Gastroesophageal sphincter (tissue), 4 donors: ENCODE results near the gene HPS4. TPM values are rescaled to one million over a fixed set of nuclear protein-coding genes. Genes with fewer than 3 reads are reported as not detected.
A peak's percentile ranks its signal among the peaks of the same experiment; 100 is the strongest.

Source experiments
- ATAC-seq: fragments of 150-250 bp; one replicate; pipeline ENCODE4 v1.9.1; 2016; ENCODE audit warnings: mild to moderate bottlenecking, moderate library complexity
- H3K27ac ChIP-seq, 4 donors: fragments of 200-600 bp; sonication (generic) in 3 of 4; 1 replicate in 3 of 4; 2 replicates in 1 of 4; pipeline ENCODE4 v1.5.1; 2016 to 2019
- H3K27me3 ChIP-seq: fragments of 200-600 bp; sonication (generic); one replicate; pipeline ENCODE4 v1.5.1; 2019
- H3K36me3 ChIP-seq, 2 donors: fragments of 200-600 bp; sonication (generic); one replicate each; pipeline ENCODE4 v1.5.1; 2019; ENCODE audit warnings: control low read depth in 1 of 2
- H3K4me1 ChIP-seq, 3 donors: fragments of 200-600 bp; sonication (generic); 1 replicate in 2 of 3; 2 replicates in 1 of 3; pipeline ENCODE4 v1.5.1; 2016 to 2019; ENCODE audit warnings: control low read depth in 2 of 3
- H3K4me3 ChIP-seq, 2 donors: fragments of 200-600 bp; sonication (generic); one replicate each; pipeline ENCODE4 v1.5.1; 2019; ENCODE audit warnings: mild to moderate bottlenecking in 1 of 2, moderate library complexity in 1 of 2
- H3K9me3 ChIP-seq, 3 donors: fragments of 200-600 bp; sonication (generic); one replicate each; pipeline ENCODE4 v1.5.1; 2017 to 2019; ENCODE audit warnings: control low read depth in 2 of 3
- EP300 ChIP-seq: sonication (generic); formaldehyde crosslinking; IDR thresholded peaks from one replicate; pipeline ENCODE4 v1.6.1; 2017; ENCODE audit warnings: antibody characterized with exemption, mild to moderate bottlenecking
- POLR2A ChIP-seq, 2 donors: fragments of 450-650 bp; IDR thresholded peaks; one replicate each; pipeline ENCODE4 v1.6.1; 2017; ENCODE audit warnings: antibody characterized with exemption in 2 of 2, mild to moderate bottlenecking in 2 of 2, moderate library complexity in 1 of 2
- POLR2AphosphoS5 ChIP-seq: sonication (generic); formaldehyde crosslinking; IDR thresholded peaks from one replicate; pipeline ENCODE4 v1.6.1; 2017; ENCODE audit warnings: antibody characterized with exemption
- WGBS, 2 donors: methylation state at CpG; one replicate each; pipeline ENCODE4 v1.1.5; 2018; ENCODE audit warnings: low coverage in 1 of 2; 5-methylcytosine and 5-hydroxymethylcytosine counted together
- total RNA-seq, 4 donors: library from RNA; depleted of rRNA; stranded (reverse); fragments of >200 nt; gene quantifications; one replicate each; pipeline ENCODE4 v1.1.0, GENCODE V29; 2016
- TF ChIP-seq, protein P1 (sequence below), 4 experiments: fragments of 200-600 bp in 2 of 4; fragments of 450-650 bp in 2 of 4; sonication (generic) in 1 of 4; IDR thresholded peaks; one replicate each; pipeline ENCODE4 v1.5.1; 2017 to 2019; ENCODE audit warnings: antibody characterized with exemption in 4 of 4, mild to moderate bottlenecking in 2 of 4, moderate library complexity in 2 of 4

Gene HPS4
- total RNA-seq, 4 donors from 2014 or later, result 11.2 to 34.7 (median 20.3) TPM

DNA sequence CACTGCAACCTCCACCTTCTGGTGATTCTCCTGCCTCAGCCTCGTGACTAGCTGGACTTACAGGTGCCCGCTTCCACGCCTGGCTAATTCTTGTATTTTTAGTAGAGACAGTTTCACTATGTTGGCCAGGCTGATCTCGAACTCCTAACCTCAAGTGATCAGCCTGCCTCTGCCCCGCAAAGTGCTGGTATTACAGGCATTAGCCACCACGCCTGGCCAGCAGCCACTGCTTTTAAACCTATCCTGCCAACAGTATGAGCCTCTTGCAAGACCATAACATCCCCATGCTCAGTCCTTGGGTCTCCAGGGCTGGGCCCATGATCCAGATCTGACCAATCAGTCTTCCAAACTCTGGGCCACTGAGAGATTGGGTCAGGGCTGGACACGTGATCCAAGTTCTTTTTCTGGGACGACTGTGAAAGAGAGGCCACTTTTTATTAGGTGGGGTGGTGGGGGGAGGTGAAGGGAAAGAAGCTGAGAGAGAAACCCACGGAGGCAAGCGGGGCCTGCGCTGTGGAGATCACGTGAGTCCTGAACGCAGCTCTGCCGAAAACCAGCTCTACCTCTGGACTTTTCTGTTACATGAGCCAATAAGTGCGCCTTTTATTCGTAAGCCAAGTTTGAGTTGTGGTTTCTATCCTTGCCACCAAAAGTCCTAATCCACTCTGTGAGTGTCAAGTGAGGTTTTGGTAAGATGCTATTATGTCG, 36.6 kb downstream of the HPS4 start:
- WGBS, 2 donors, result 56 to 77% methylated on average over 9 to 10 of the region's 17 CpGs
- no peaks in the 10 kb centered on the region for H3K9me3 ChIP-seq
- H3K4me3 ChIP-seq, result no peak overlapping the region
- H3K36me3 ChIP-seq, result peaks cover 0 to 25% of the 10 kb centered on the region in 2 donors
- no peaks in the 10 kb centered on the region for H3K27me3 ChIP-seq
- H3K4me1 ChIP-seq, result peaks cover 0 to 22% (median 0%) of the 10 kb centered on the region in 3 donors
- H3K27ac ChIP-seq, result peak overlapping the region in 1 of 4 donors; percentile 31
- no peak for ATAC-seq
- TF ChIP-seq EP300 (no peak), POLR2A (IDR thresholded peaks at IDR 0.05) (no peak), POLR2AphosphoS5 (no peak)
- TF ChIP-seq, protein P1, sequence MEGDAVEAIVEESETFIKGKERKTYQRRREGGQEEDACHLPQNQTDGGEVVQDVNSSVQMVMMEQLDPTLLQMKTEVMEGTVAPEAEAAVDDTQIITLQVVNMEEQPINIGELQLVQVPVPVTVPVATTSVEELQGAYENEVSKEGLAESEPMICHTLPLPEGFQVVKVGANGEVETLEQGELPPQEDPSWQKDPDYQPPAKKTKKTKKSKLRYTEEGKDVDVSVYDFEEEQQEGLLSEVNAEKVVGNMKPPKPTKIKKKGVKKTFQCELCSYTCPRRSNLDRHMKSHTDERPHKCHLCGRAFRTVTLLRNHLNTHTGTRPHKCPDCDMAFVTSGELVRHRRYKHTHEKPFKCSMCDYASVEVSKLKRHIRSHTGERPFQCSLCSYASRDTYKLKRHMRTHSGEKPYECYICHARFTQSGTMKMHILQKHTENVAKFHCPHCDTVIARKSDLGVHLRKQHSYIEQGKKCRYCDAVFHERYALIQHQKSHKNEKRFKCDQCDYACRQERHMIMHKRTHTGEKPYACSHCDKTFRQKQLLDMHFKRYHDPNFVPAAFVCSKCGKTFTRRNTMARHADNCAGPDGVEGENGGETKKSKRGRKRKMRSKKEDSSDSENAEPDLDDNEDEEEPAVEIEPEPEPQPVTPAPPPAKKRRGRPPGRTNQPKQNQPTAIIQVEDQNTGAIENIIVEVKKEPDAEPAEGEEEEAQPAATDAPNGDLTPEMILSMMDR (IDR thresholded peaks at IDR 0.05), result no peak

DNA sequence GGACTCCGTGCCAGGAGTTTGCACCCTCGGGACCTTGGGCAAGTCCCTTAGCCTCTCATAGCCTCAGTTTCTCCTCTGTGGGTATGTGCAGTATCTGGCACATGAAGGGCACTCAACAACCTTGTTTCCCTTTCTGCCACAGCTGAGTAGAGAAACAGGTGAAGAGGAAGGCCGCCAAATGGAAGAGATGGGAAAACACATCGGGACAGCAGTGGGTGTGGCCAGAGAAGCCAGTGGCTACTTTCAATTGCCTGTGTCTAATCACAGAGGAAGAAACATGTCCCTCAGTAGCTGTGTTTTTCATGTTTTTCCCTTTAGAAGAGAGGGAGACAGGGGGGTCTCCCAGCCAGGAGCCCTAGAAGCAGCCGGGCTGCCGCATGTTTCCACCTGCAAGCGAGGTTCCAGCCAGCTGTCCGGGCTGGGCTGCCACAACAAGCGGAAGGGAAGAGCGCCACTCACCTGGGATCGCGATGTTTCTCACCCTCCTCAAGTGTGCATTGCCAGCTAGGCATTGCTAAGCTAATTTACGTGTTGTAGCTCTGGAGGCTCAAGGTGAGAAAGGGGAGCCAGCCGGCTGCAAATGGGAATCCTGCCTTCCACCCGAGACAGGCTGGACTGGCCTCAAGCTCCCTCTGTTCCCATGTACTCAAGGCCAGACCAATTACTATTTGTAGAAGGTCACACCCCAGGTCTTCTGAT, 37.9 kb downstream of the HPS4 start:
- Histone ChIP-seq H3K36me3 (peaks cover 0 to 13% of the 10 kb centered on the region in 2 donors), H3K9me3 (no peaks in the 10 kb centered on the region), H3K27ac (no peak overlapping the region), H3K27me3 (no peaks in the 10 kb centered on the region), H3K4me3 (no peak overlapping the region), H3K4me1 (peaks cover 0 to 22% (median 0%) of the 10 kb centered on the region in 3 donors)
- 64 to 70% methylated on average over 4 to 7 of the region's 15 CpGs for WGBS, 2 donors
- TF ChIP-seq POLR2A (IDR thresholded peaks at IDR 0.05) (no peak), POLR2AphosphoS5 (no peak), EP300 (no peak)
- TF ChIP-seq, protein P1 (IDR thresholded peaks at IDR 0.05), result no peak
- ATAC-seq, result no peak

DNA sequence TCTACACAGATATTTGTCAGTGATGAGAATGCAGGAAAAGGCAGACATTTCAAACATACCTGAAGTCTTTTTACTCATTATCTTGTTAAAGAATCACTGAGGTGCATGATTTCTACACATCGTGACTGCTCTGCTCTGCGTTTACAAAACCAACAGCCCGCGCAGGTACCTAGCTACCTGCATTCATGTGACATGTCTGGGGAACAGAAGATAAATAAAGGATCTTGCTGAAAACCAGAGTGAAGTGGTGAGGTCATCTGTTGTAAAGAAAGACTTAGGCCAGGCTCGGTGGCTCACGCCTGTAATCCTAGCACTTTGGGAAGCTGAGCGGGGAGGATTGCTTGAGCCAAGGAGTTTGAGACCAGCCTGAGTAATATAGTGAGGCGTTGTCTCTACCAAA, 38.8 kb downstream of the HPS4 start:
- H3K4me3 ChIP-seq, result no peak overlapping the region
- peaks cover 0 to 5% of the 10 kb centered on the region in 2 donors for H3K36me3 ChIP-seq
- no peak overlapping the region for H3K27ac ChIP-seq
- no peaks in the 10 kb centered on the region for H3K9me3 ChIP-seq
- peaks cover 6% of the 10 kb centered on the region for H3K27me3 ChIP-seq
- TF ChIP-seq EP300 (no peak), POLR2AphosphoS5 (no peak), POLR2A (IDR thresholded peaks at IDR 0.05) (no peak)
- TF ChIP-seq, protein P1 (IDR thresholded peaks at IDR 0.05), result no peak
- ATAC-seq, result no peak
- peaks cover 0 to 22% (median 0%) of the 10 kb centered on the region in 3 donors for H3K4me1 ChIP-seq
- 88 to 99% methylated on average over 6 to 7 of the region's 8 CpGs for WGBS, 2 donors

DNA sequence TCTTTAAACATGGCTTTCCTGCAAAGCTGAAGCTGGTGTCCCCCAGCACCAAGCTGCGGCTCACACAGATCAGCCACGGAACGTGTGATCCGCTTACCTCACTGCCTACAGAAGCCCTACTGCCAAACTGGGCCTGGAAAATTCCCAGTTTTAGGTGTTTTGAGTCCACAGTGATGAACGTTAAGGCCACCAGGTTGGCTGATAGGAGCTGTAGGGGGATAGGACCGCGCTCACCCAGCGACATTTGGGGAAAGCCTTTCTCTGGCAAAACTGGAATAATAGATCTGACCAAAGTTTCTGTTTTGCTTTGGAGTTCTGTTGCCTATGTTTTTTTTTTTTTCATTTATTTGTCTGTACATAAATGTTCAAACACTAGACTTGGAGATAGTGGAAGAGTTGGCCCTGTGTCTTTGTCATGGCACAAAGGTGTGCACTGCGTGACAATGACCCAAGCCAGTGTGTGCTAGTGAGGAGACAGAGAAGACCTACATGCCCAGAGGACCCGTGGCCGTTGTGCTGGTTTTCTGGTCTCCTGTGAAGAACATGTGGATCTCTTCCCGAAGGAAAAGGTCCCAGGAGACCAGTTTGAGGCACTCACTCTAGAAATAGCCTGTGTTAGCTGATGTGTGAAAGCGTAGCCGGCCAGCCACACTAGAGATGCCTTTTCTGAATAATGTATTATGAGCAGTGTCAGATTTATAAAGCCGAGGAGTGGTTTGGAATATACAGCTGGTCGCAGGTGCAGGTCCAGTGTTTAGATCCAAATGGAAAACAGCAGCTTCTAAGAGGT, 39.5 kb downstream of the HPS4 start:
- TF ChIP-seq POLR2AphosphoS5, result no peak
- TF ChIP-seq, protein P1 (IDR thresholded peaks at IDR 0.05), result no peak
- TF ChIP-seq POLR2A (IDR thresholded peaks at IDR 0.05), result no peak
- TF ChIP-seq EP300, result no peak
- no peak for ATAC-seq
- WGBS, 2 donors, result 40 to 81% methylated on average over 1 to 8 of the region's 16 CpGs

More for the DNA sequence above, 39.5 kb downstream of the HPS4 start:
- Histone ChIP-seq H3K4me1 (peaks cover 0 to 22% (median 0%) of the 10 kb centered on the region in 3 donors), H3K27ac (no peak overlapping the region), H3K9me3 (no peaks in the 10 kb centered on the region), H3K4me3 (no peak overlapping the region), H3K36me3 (peaks cover 0 to 5% of the 10 kb centered on the region in 2 donors), H3K27me3 (peaks cover 6% of the 10 kb centered on the region)
